Measurements from ENCODE around the gene NADSYN1.

The NADSYN1 gene

GRCh38 chr11:71490044-71490730, 37.2 kb downstream of the NADSYN1 start:
- DNase-seq (ENCODE audit: low read depth) = no peak
- no peak overlapping the region for H3K4me3 ChIP-seq (ENCODE audit: low read length)
- no peak for TF ChIP-seq CTCF (conservative IDR thresholded peaks at IDR 0.05; ENCODE audit: low read length)

GRCh38 chr11:71490731-71491390, 37.9 kb downstream of the NADSYN1 start:
- no peak overlapping the region for H3K4me3 ChIP-seq (ENCODE audit: low read length)
- TF ChIP-seq CTCF (conservative IDR thresholded peaks at IDR 0.05; ENCODE audit: low read length) = no peak
- DNase-seq (ENCODE audit: low read depth) = no peak

- DNase-seq (ENCODE audit: low read depth) = no peak
- no peak overlapping the region for H3K4me3 ChIP-seq (ENCODE audit: low read length)
- TF ChIP-seq CTCF (conservative IDR thresholded peaks at IDR 0.05; ENCODE audit: low read length) = no peak
Observed at GRCh38 chr11:71491531-71491930, 38.5 kb downstream of the NADSYN1 start.

GRCh38 chr11:71491940-71492339, 38.9 kb downstream of the NADSYN1 start:
- no peak overlapping the region for H3K4me3 ChIP-seq (ENCODE audit: low read length)
- no peak for DNase-seq (ENCODE audit: low read depth)
- no peak for TF ChIP-seq CTCF (conservative IDR thresholded peaks at IDR 0.05; ENCODE audit: low read length)

GRCh38 chr11:71495286-71496230, 42.6 kb downstream of the NADSYN1 start:
- no peak overlapping the region for H3K4me3 ChIP-seq (ENCODE audit: low read length)
- TF ChIP-seq CTCF (conservative IDR thresholded peaks at IDR 0.05; ENCODE audit: low read length) = no peak
- DNase-seq (ENCODE audit: low read depth) = no peak

- no peak for TF ChIP-seq CTCF (conservative IDR thresholded peaks at IDR 0.05; ENCODE audit: low read length)
- DNase-seq (ENCODE audit: low read depth) = no peak
Observed at GRCh38 chr11:71496421-71496820, 43.4 kb downstream of the NADSYN1 start.

More at GRCh38 chr11:71496421-71496820, 43.4 kb downstream of the NADSYN1 start:
- H3K4me3 ChIP-seq (ENCODE audit: low read length) = no peak overlapping the region
